OCI-LY7 (cell line): ENCODE measurements around the gene MRPS24. TPM values are rescaled to one million over a fixed set of nuclear protein-coding genes. Genes with fewer than 3 reads are reported as not detected.
A peak's percentile ranks its signal among the peaks of the same experiment; 100 is the strongest.

Experiments
- BruUV-seq: library from RNA; stranded (reverse); fragments of 400-500 nt; replicated peaks from 2 replicates; lab custom pipeline; 2021; lab: Mats Ljungman, UMichigan
- CTCF ChIA-PET: fragments of 300-600 bp; sonication (Branson Sonifier 250); formaldehyde crosslinking; loops from one replicate; lab custom pipeline; 2022; ENCODE audit warnings: antibody characterized with exemption; ENCODE audit not compliant: unreplicated experiment; lab: Charles Lee
- POLR2A ChIA-PET: fragments of 300-600 bp; sonication (Branson Sonifier 250); formaldehyde crosslinking; loops from one replicate; lab custom pipeline; 2022; ENCODE audit warnings: antibody characterized with exemption; lab: Charles Lee
- DNase-seq: peaks from one replicate; pipeline ENCODE4 v3.0.0-alpha.2; 2015; ENCODE audit warnings: low spot score
- H2AFZ ChIP-seq: fragments of 200-600 bp; sonication (generic), shearing (Covaris generic); 2 replicates; pipeline ENCODE4 v1.6.1; 2014; ENCODE audit warnings: mild to moderate bottlenecking, antibody characterized with exemption, low read length, moderate library complexity
- H3K27ac ChIP-seq: fragments of 200-600 bp; sonication (generic); 2 replicates; pipeline ENCODE4 v1.5.1; 2014; ENCODE audit warnings: mixed run types, low read depth, mild to moderate bottlenecking, moderate library complexity, low read length, inconsistent platforms; ENCODE audit not compliant: poor library complexity, severe bottlenecking
- H3K36me3 ChIP-seq: fragments of 200-600 bp; sonication (generic); 2 replicates; pipeline ENCODE4 v1.6.1; 2014; ENCODE audit warnings: mild to moderate bottlenecking, antibody characterized with exemption, low read length, moderate library complexity, mixed read lengths; ENCODE audit not compliant: insufficient read depth
- H3K4me1 ChIP-seq: fragments of 200-600 bp; sonication (generic); 2 replicates; pipeline ENCODE4 v1.5.1; 2014; ENCODE audit warnings: mild to moderate bottlenecking, low read length; ENCODE audit not compliant: insufficient read depth, poor library complexity, severe bottlenecking
- H3K4me2 ChIP-seq: fragments of 200-600 bp; sonication (generic); 2 replicates; pipeline ENCODE4 v1.6.1; 2014; ENCODE audit warnings: mild to moderate bottlenecking, low read length
- H3K4me3 ChIP-seq: fragments of 200-600 bp; sonication (generic); 2 replicates; pipeline ENCODE4 v1.5.1; 2014; ENCODE audit warnings: mild to moderate bottlenecking, low read depth, low read length; ENCODE audit not compliant: poor library complexity, severe bottlenecking
- H3K79me2 ChIP-seq: fragments of 200-600 bp; sonication (generic); 2 replicates; pipeline ENCODE4 v1.6.1; 2016; ENCODE audit warnings: low read depth, mild to moderate bottlenecking, low read length, moderate library complexity, mixed read lengths; ENCODE audit not compliant: insufficient read depth
- H3K9me2 ChIP-seq: fragments of 200-600 bp; sonication (generic); 2 replicates; pipeline ENCODE4 v1.6.1; 2016; ENCODE audit warnings: mild to moderate bottlenecking, low read length, mixed read lengths; ENCODE audit not compliant: insufficient read depth
- H3K9me3 ChIP-seq: fragments of 200-600 bp; sonication (generic); 2 replicates; pipeline ENCODE4 v1.6.1; 2014; ENCODE audit warnings: mild to moderate bottlenecking, mixed run types, low read length, mixed read lengths
- H4K20me1 ChIP-seq: fragments of 200-600 bp; sonication (generic); 2 replicates; pipeline ENCODE4 v1.6.1; 2014; ENCODE audit warnings: mild to moderate bottlenecking, antibody characterized with exemption, low read length, moderate library complexity, mixed read lengths; ENCODE audit not compliant: insufficient read depth
- CTCF ChIP-seq: fragments of 200-600 bp; sonication (generic); conservative IDR thresholded peaks from 2 replicates; pipeline ENCODE4 v1.5.1; 2014; ENCODE audit warnings: mild to moderate bottlenecking, antibody characterized with exemption, low read length, moderate library complexity, mixed read lengths
- EZH2phosphoT487 ChIP-seq: fragments of 200-600 bp; sonication (generic); IDR thresholded peaks from 2 replicates; pipeline ENCODE4 v1.6.1; 2018; ENCODE audit warnings: low read depth, borderline replicate concordance, mild to moderate bottlenecking, mixed run types, antibody characterized with exemption, low read length, moderate library complexity, mixed read lengths
- intact Hi-C: fragments of 100-400 bp; cut with micrococcal nuclease; formaldehyde crosslinking; loops from one replicate; pipeline ENCODE4 v1.10.0; 2022; ENCODE audit not compliant: unreplicated experiment
- total RNA-seq, 2 experiments: library from RNA; depleted of rRNA in 1 of 2; stranded (reverse); fragments of >200 nt in 1 of 2; shearing (Covaris generic) in 1 of 2; gene quantifications; 2 replicates each; pipeline ENCODE4 v1.2.3, GENCODE V29; 2014 to 2022

MRPS24 gene
- total RNA-seq, 2 experiments from 2014 or later, result 65.1 to 83.4 TPM

- POLR2A ChIA-PET, result interaction anchor here (0.6 kb wide), 1 partner anchor 49 kb away, joined by 3 read pairs; no protein-coding TSS in a partner anchor
- peak overlapping the region; percentile 37; the same call in 1 of the 2 replicates for H3K4me2 ChIP-seq
- H3K9me3 ChIP-seq, result no peaks in the 10 kb centered on the region
- BruUV-seq, result no TSS peak
- no peaks in the 10 kb centered on the region for H3K9me2 ChIP-seq
- H3K36me3 ChIP-seq, result no peaks in the 10 kb centered on the region
- no peaks in the 10 kb centered on the region for H4K20me1 ChIP-seq
- no peaks in the 10 kb centered on the region for H3K79me2 ChIP-seq
- TF ChIP-seq CTCF (no peak), EZH2phosphoT487 (no peak)
- intact Hi-C loops, result no loop called here
- no peak overlapping the region for H2AFZ ChIP-seq
- H3K4me1 ChIP-seq, result no peaks in the 10 kb centered on the region
- no peak overlapping the region for H3K27ac ChIP-seq
- DNase-seq, result no peak
- CTCF ChIA-PET, result interaction anchor here (0.7 kb wide), 1 partner anchor 33 kb away, joined by 3 read pairs; no protein-coding TSS in a partner anchor
- no peak overlapping the region for H3K4me3 ChIP-seq
Measured at GRCh38 chr7:43891069-43891955, 22.0 kb upstream of the MRPS24 start.

GRCh38 chr7:43890468-43890867, 21.2 kb upstream of the MRPS24 start:
- Histone ChIP-seq H4K20me1 (no peaks in the 10 kb centered on the region), H3K9me3 (no peaks in the 10 kb centered on the region), H3K27ac (no peak overlapping the region), H3K36me3 (no peaks in the 10 kb centered on the region), H3K79me2 (no peaks in the 10 kb centered on the region), H3K4me2 (no peak overlapping the region), H3K9me2 (no peaks in the 10 kb centered on the region), H2AFZ (no peak overlapping the region), H3K4me1 (no peaks in the 10 kb centered on the region), H3K4me3 (no peak overlapping the region)
- TF ChIP-seq CTCF (no peak), EZH2phosphoT487 (no peak)
- intact Hi-C loops, result no loop called here
- BruUV-seq, result no TSS peak
- ChIA-PET CTCF (interaction anchor here (0.7 kb wide), 1 partner anchor 34 kb away, joined by 3 read pairs; no protein-coding TSS in a partner anchor), POLR2A (interaction anchor here (0.6 kb wide), 1 partner anchor 148 kb away, joined by 3 read pairs; no protein-coding TSS in a partner anchor)
- DNase-seq, result no peak
